SK-N-SH (cell line): ENCODE results near the gene KCNH4. TPM values are rescaled to one million over a fixed set of nuclear protein-coding genes. Genes with fewer than 3 reads are reported as not detected.

Experiments used
- CTCF ChIA-PET: fragments of 300-600, 350-600 bp; formaldehyde crosslinking; extraction: SDS; loops from one replicate; lab custom pipeline; 2021; lab: Yijun Ruan, JAX
- POLR2A ChIA-PET: fragments of 350-600 bp; sonication (Branson Sonifier 250); formaldehyde crosslinking; extraction: SDS; loops from one replicate; lab custom pipeline; 2020; ENCODE audit warnings: antibody characterized with exemption, inconsistent platforms; lab: Yijun Ruan, JAX
- DNase-seq: peaks from one replicate; pipeline ENCODE4 v3.0.0; 2012
- H2AFZ ChIP-seq: fragments of 200-600 bp; sonication (generic); 2 replicates; pipeline ENCODE4 v1.8.1; 2016; ENCODE audit warnings: antibody characterized with exemption, mild to moderate bottlenecking, low read depth
- H3F3A ChIP-seq: fragments of 200-600 bp; sonication (generic); replicated peaks from 2 replicates; pipeline ENCODE3; 2016; ENCODE audit warnings: antibody characterized with exemption, mild to moderate bottlenecking; ENCODE audit not compliant: insufficient read depth
- H3K27ac ChIP-seq, 2 experiments: fragments of 200-500 bp in 1 of 2; fragments of 200-600 bp in 1 of 2; sonication (Bioruptor generic) in 1 of 2; sonication (generic), shearing (Covaris generic) in 1 of 2; 2 replicates each; pipeline versions ENCODE4 v1.5.1 to v1.6.1; 2014 to 2016; ENCODE audit warnings: low read depth in 2 of 2, inconsistent platforms in 1 of 2, low read length in 1 of 2, mild to moderate bottlenecking in 1 of 2, mixed read lengths in 1 of 2
- H3K27me3 ChIP-seq: fragments of 200-600 bp; sonication (generic), shearing (Covaris generic); 2 replicates; pipeline ENCODE4 v1.6.1; 2016; ENCODE audit warnings: mixed run types; ENCODE audit not compliant: insufficient read depth
- H3K36me3 ChIP-seq, 2 experiments: fragments of 200-500 bp in 1 of 2; fragments of 200-600 bp in 1 of 2; sonication (Bioruptor generic) in 1 of 2; sonication (generic) in 1 of 2; replicated peaks in 1 of 2; 2 replicates each; pipeline versions ENCODE3 to v1.5.1; 2014 to 2016; ENCODE audit warnings: low read length in 1 of 2, mild to moderate bottlenecking in 1 of 2; ENCODE audit not compliant: insufficient read depth in 2 of 2, control insufficient read depth in 1 of 2
- H3K4me1 ChIP-seq, 2 experiments: fragments of 200-500 bp in 1 of 2; fragments of 200-600 bp in 1 of 2; sonication (Bioruptor generic) in 1 of 2; sonication (generic), shearing (Covaris generic) in 1 of 2; 2 replicates each; pipeline versions ENCODE4 v1.5.1 to v1.6.1; 2014 to 2016; ENCODE audit warnings: low read depth in 1 of 2, low read length in 1 of 2, mixed run types in 1 of 2; ENCODE audit not compliant: insufficient read depth in 2 of 2, control insufficient read depth in 1 of 2
- H3K4me2 ChIP-seq: fragments of 200-600 bp; sonication (generic), shearing (Covaris generic); 2 replicates; pipeline ENCODE4 v1.6.1; 2017; ENCODE audit warnings: mixed run types
- H3K4me3 ChIP-seq, 2 experiments: fragments of 200-500 bp in 1 of 2; fragments of 200-600 bp in 1 of 2; sonication (Bioruptor generic) in 1 of 2; sonication (generic), shearing (Covaris generic) in 1 of 2; 2 replicates each; pipeline versions ENCODE4 v1.5.1 to v1.8.1; 2014 to 2016; ENCODE audit warnings: low read depth in 2 of 2, inconsistent platforms in 1 of 2, low read length in 1 of 2, mild to moderate bottlenecking in 1 of 2, mixed read lengths in 1 of 2, moderate library complexity in 1 of 2
- H3K79me2 ChIP-seq: fragments of 200-600 bp; sonication (generic); 2 replicates; pipeline ENCODE4 v1.8.1; 2017; ENCODE audit warnings: mild to moderate bottlenecking; ENCODE audit not compliant: insufficient read depth
- H3K9ac ChIP-seq: fragments of 200-600 bp; sonication (generic); 2 replicates; pipeline ENCODE4 v1.6.1; 2017; ENCODE audit warnings: mixed run types
- H3K9me2 ChIP-seq: fragments of 200-600 bp; sonication (generic); 2 replicates; pipeline ENCODE4 v1.6.1; 2017; ENCODE audit warnings: mixed run types
- H3K9me3 ChIP-seq: fragments of 200-600 bp; sonication (generic); 2 replicates; pipeline ENCODE4 v1.6.1; 2017; ENCODE audit warnings: mixed run types, mild to moderate bottlenecking, moderate library complexity
- H4K20me1 ChIP-seq: fragments of 200-600 bp; sonication (generic); 2 replicates; pipeline ENCODE4 v1.6.1; 2017; ENCODE audit warnings: mild to moderate bottlenecking, mixed run types; ENCODE audit not compliant: insufficient read depth
- CHD2 ChIP-seq: fragments of 150-350 bp; IDR thresholded peaks from 2 replicates; pipeline ENCODE4 v1.6.1; 2018; ENCODE audit warnings: low read length; ENCODE audit not compliant: partially characterized antibody
- EP300 ChIP-seq, 2 experiments: IDR thresholded peaks; 2 replicates each; pipeline versions ENCODE4 v1.4.0 to v1.6.1; 2012; ENCODE audit warnings: borderline replicate concordance in 1 of 2, low read depth in 1 of 2, low read length in 1 of 2
- FOXM1 ChIP-seq: IDR thresholded peaks from 2 replicates; pipeline ENCODE4 v1.4.0; 2012; ENCODE audit warnings: low read depth, mild to moderate bottlenecking
- GATA2 ChIP-seq: sonication (generic); formaldehyde crosslinking; IDR thresholded peaks from 2 replicates; pipeline ENCODE4 v1.5.0; 2020; ENCODE audit warnings: mild to moderate bottlenecking, missing genetic modification reagents
- NRF1 ChIP-seq: IDR thresholded peaks from 2 replicates; pipeline ENCODE4 v1.6.1; 2012; ENCODE audit warnings: low read depth, mild to moderate bottlenecking, low read length
- POLR2AphosphoS5 ChIP-seq: IDR thresholded peaks from 2 replicates; pipeline ENCODE4 v1.6.1; 2012; ENCODE audit warnings: low read depth, low read length
- REST ChIP-seq: IDR thresholded peaks from 2 replicates; pipeline ENCODE4 v1.6.1; 2012; ENCODE audit warnings: mild to moderate bottlenecking, low read depth, low read length, moderate library complexity
- TAF1 ChIP-seq: IDR thresholded peaks from 2 replicates; pipeline ENCODE4 v1.6.1; 2012; ENCODE audit warnings: low read depth, mild to moderate bottlenecking, low read length, moderate library complexity, borderline replicate concordance
- TCF12 ChIP-seq: IDR thresholded peaks from 2 replicates; pipeline ENCODE4 v1.4.0; 2012
- USF1 ChIP-seq: IDR thresholded peaks from 2 replicates; pipeline ENCODE4 v1.4.0; 2012; ENCODE audit warnings: low read depth, borderline replicate concordance
- YY1 ChIP-seq: IDR thresholded peaks from 2 replicates; pipeline ENCODE4 v1.4.0; 2012; ENCODE audit warnings: low read depth, mild to moderate bottlenecking
- WGBS: methylation state at CpG from one replicate; pipeline ENCODE4 v1.1.6; 2017; ENCODE audit warnings: low lambda C conversion rate; 5-methylcytosine and 5-hydroxymethylcytosine counted together
- polyA plus RNA-seq, 3 experiments: library from polyadenylated mRNA; depleted of rRNA; stranded (reverse); fragments of >200 nt; gene quantifications; 2 replicates each; pipeline ENCODE4 v1.2.3, GENCODE V29; 2012
- TF ChIP-seq, protein P1 (sequence below): fragments of 150-350 bp; IDR thresholded peaks from 2 replicates; pipeline ENCODE4 v1.6.1; 2016; ENCODE audit warnings: mild to moderate bottlenecking, low read depth, low read length
- TF ChIP-seq, protein P2 (sequence below): IDR thresholded peaks from 2 replicates; pipeline ENCODE4 v1.4.0; 2012; ENCODE audit warnings: low read depth

The KCNH4 gene
- polyA plus RNA-seq, 1 of the 3 experiments (the other 2 are of a cell fraction): 0.46 TPM

- no peaks in the 10 kb centered on the region for H3F3A ChIP-seq
- POLR2A ChIA-PET: interaction anchor here (1.0 kb wide), 1 partner anchor 96 kb away, joined by 3 read pairs; the partner anchor contains the start of gene DNAJC7
- no peak overlapping the region for H3K4me3 ChIP-seq
- H3K9me3 ChIP-seq: no peaks in the 10 kb centered on the region
- no peaks in the 10 kb centered on the region for H3K79me2 ChIP-seq
- H3K36me3 ChIP-seq: peaks cover 5 to 37% of the 10 kb centered on the region in 2 experiments
- WGBS: 90% methylated on average over 23 of the region's 28 CpGs
- H3K9me2 ChIP-seq: no peaks in the 10 kb centered on the region
- no peaks in the 10 kb centered on the region for H3K27me3 ChIP-seq
- DNase-seq: no peak
- no peak overlapping the region for H3K27ac ChIP-seq
- H3K4me1 ChIP-seq: peaks cover 0 to 7% of the 10 kb centered on the region in 2 experiments; a peak in 1 of 4 replicates
- no peak overlapping the region for H3K9ac ChIP-seq
- no peak overlapping the region for H2AFZ ChIP-seq
- CTCF ChIA-PET: interaction anchor here (0.8 to 29.9 kb wide), 10 partner anchors 12 to 154 kb away, joined by 3 to 496 read pairs (median 4); partner anchors contain the start of genes DNAJC7, NKIRAS2 and ZNF385C
- H3K4me2 ChIP-seq: no peak overlapping the region
- TF ChIP-seq FOXM1: no peak
- TF ChIP-seq, protein P1, sequence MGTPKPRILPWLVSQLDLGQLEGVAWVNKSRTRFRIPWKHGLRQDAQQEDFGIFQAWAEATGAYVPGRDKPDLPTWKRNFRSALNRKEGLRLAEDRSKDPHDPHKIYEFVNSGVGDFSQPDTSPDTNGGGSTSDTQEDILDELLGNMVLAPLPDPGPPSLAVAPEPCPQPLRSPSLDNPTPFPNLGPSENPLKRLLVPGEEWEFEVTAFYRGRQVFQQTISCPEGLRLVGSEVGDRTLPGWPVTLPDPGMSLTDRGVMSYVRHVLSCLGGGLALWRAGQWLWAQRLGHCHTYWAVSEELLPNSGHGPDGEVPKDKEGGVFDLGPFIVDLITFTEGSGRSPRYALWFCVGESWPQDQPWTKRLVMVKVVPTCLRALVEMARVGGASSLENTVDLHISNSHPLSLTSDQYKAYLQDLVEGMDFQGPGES: no peak
- TF ChIP-seq CHD2: no peak
- no peak for TF ChIP-seq EP300 (IDR thresholded peaks at IDR 0.05; ENCODE audit: borderline replicate concordance in 1 of 2, low read depth in 1 of 2, low read length in 1 of 2)
- no peak for TF ChIP-seq TAF1
- TF ChIP-seq USF1: no peak
- no peak for TF ChIP-seq YY1
- TF ChIP-seq TCF12: no peak
- no peak for TF ChIP-seq POLR2AphosphoS5
- TF ChIP-seq, protein P2, sequence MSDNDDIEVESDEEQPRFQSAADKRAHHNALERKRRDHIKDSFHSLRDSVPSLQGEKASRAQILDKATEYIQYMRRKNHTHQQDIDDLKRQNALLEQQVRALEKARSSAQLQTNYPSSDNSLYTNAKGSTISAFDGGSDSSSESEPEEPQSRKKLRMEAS: no peak
- TF ChIP-seq GATA2 (CRISPR knock-in tag): no peak
- no peak for TF ChIP-seq REST
- no peak for TF ChIP-seq NRF1
- no peaks in the 10 kb centered on the region for H4K20me1 ChIP-seq
Observed at GRCh38 chr17:42113293-42114069, 67.5 kb downstream of the KCNH4 start.
